Psoas muscle (tissue), 8 donors: ENCODE data around the gene VARS2. TPM values are rescaled to one million over a fixed set of nuclear protein-coding genes. Genes with fewer than 3 reads are reported as not detected.

ENCODE experiments used
- ATAC-seq, 4 donors: fragments of 200-7000 bp; cut with Tn5 transposase; one replicate each; pipeline ENCODE4 v1.9.1; 2020; ENCODE audit warnings: moderate library complexity in 3 of 4, mild to moderate bottlenecking in 2 of 4
- DNase-seq, 2 donors: peaks; one replicate each; pipeline ENCODE4 v3.0.0-alpha.2; 2020
- H3K27ac ChIP-seq: fragments of 200-600 bp; one replicate; pipeline ENCODE4 v1.8.0; 2022
- H3K27me3 ChIP-seq, 3 donors: fragments of 200-600 bp in 1 of 3; one replicate each; pipeline versions ENCODE4 v1.6.1 to v1.8.0; 2013 to 2022; ENCODE audit warnings: low read length in 2 of 3, mild to moderate bottlenecking in 2 of 3, moderate library complexity in 1 of 3; ENCODE audit not compliant: insufficient read depth in 3 of 3
- H3K36me3 ChIP-seq, 2 donors: fragments of 200-600 bp in 1 of 2; one replicate each; pipeline versions ENCODE4 v1.6.1 to v1.8.0; 2013 to 2022; ENCODE audit warnings: low read depth in 1 of 2, mild to moderate bottlenecking in 1 of 2, moderate library complexity in 1 of 2; ENCODE audit not compliant: insufficient read depth in 1 of 2
- H3K4me1 ChIP-seq: fragments of 200-600 bp; one replicate; pipeline ENCODE4 v1.8.0; 2022
- H3K4me3 ChIP-seq: fragments of 200-600 bp; one replicate; pipeline ENCODE4 v1.8.0; 2022; ENCODE audit warnings: mild to moderate bottlenecking
- H3K9me3 ChIP-seq: fragments of 200-600 bp; one replicate; pipeline ENCODE4 v1.8.0; 2022
- WGBS, 3 donors: extraction: QIAGEN DNeasy Blood & Tissue Kit; methylation state at CpG; one replicate each; pipeline versions ENCODE4 v1.1.6 to v1.1.7; 2013; 5-methylcytosine and 5-hydroxymethylcytosine counted together
- intact Hi-C, 2 donors: fragments of 100-400 bp; cut with DNase I; formaldehyde crosslinking; loops; one replicate each; pipeline versions ENCODE4 v1.11.0 to v1.14.2; 2022
- polyA plus RNA-seq, 3 donors: library from polyadenylated mRNA; stranded (reverse); fragments of 200-250 nt; gene quantifications; one replicate each; pipeline ENCODE4 v1.2.3, GENCODE V29; 2013
- total RNA-seq, 4 donors: library from RNA; stranded (reverse); fragmentation: NEBNext Ultra II Directional in 2 of 4; extraction: Animal tissue kit (Norgen Biotek cat#: 25700) in 2 of 4; gene quantifications; one replicate each; pipeline versions ENCODE4 v1.2.1 to v1.2.4, GENCODE V29; 2021 to 2023
- TF ChIP-seq, protein P1 (sequence below): fragments of 200-600 bp; IDR thresholded peaks from one replicate; pipeline ENCODE4 v1.8.0; 2022; ENCODE audit warnings: antibody characterized with exemption
- donor health status: healthy with polysubstance abuse.
- donor health status: DM: no; HTN: no; CAD: no; lungs with moderate emphysema.
- donor health status: Bipolar disorder and iron deficiency.
- donor health status: healthy.
- donor health status: DM: yes; HTN: yes; CAD: no.
- donor health status: DM: no; HTN: no; CAD: no.
- donor health status: DM: no; HTN: no; CAD: no.
- donor health status: DM: yes; HTN: yes; CAD: no.

Gene VARS2
- total and polyA plus RNA-seq, 7 donors = 11.4 to 36.6 (median 25.8) TPM

GRCh38 chr6:30884521-30885480 is 29.2 kb upstream of the VARS2 start:
- peaks cover 41% of the 10 kb centered on the region for H3K4me1 ChIP-seq
- peak; percentile 58 to 88 for DNase-seq
- WGBS, 3 donors = 2 to 4% (median 4%) methylated on average over 25 to 59 of the region's 59 CpGs

GRCh38 chr6:30885481-30885998 is 28.5 kb upstream of the VARS2 start:
- 15 to 27% (median 23%) methylated on average over 7 of the region's 7 CpGs for WGBS, 3 donors
- ATAC-seq = peak; percentile 5 to 22 (median 9)
- Histone ChIP-seq H3K27me3 (no peaks in the 10 kb centered on the region), H3K36me3 (peaks cover 0 to 25% of the 10 kb centered on the region in 2 donors), H3K4me1 (peaks cover 41% of the 10 kb centered on the region), H3K4me3 (peak overlapping the region; percentile 78), H3K9me3 (no peaks in the 10 kb centered on the region), H3K27ac (peak overlapping the region; percentile 93)
- intact Hi-C loops = loop anchor here in 1 of 2 donors (2.0 kb wide), 1 partner anchor 143 kb away; the partner anchor contains the start of gene FLOT1
- DNase-seq = no peak
- TF ChIP-seq, protein P1, sequence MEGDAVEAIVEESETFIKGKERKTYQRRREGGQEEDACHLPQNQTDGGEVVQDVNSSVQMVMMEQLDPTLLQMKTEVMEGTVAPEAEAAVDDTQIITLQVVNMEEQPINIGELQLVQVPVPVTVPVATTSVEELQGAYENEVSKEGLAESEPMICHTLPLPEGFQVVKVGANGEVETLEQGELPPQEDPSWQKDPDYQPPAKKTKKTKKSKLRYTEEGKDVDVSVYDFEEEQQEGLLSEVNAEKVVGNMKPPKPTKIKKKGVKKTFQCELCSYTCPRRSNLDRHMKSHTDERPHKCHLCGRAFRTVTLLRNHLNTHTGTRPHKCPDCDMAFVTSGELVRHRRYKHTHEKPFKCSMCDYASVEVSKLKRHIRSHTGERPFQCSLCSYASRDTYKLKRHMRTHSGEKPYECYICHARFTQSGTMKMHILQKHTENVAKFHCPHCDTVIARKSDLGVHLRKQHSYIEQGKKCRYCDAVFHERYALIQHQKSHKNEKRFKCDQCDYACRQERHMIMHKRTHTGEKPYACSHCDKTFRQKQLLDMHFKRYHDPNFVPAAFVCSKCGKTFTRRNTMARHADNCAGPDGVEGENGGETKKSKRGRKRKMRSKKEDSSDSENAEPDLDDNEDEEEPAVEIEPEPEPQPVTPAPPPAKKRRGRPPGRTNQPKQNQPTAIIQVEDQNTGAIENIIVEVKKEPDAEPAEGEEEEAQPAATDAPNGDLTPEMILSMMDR = no peak

More at GRCh38 chr6:30884521-30885480, 29.2 kb upstream of the VARS2 start:
- Histone ChIP-seq H3K27me3 (no peaks in the 10 kb centered on the region), H3K36me3 (peaks cover 0 to 18% of the 10 kb centered on the region in 2 donors), H3K27ac (peak overlapping the region; percentile 93), H3K4me3 (peak overlapping the region; percentile 78), H3K9me3 (no peaks in the 10 kb centered on the region)
- peak; percentile 61 to 78 (median 70) for ATAC-seq
- intact Hi-C loops = loop anchor here in 1 of 2 donors (2.0 to 5.0 kb wide), 2 partner anchors 142 to 208 kb away; partner anchors contain the start of gene FLOT1
- TF ChIP-seq, protein P1 = no peak

DNA sequence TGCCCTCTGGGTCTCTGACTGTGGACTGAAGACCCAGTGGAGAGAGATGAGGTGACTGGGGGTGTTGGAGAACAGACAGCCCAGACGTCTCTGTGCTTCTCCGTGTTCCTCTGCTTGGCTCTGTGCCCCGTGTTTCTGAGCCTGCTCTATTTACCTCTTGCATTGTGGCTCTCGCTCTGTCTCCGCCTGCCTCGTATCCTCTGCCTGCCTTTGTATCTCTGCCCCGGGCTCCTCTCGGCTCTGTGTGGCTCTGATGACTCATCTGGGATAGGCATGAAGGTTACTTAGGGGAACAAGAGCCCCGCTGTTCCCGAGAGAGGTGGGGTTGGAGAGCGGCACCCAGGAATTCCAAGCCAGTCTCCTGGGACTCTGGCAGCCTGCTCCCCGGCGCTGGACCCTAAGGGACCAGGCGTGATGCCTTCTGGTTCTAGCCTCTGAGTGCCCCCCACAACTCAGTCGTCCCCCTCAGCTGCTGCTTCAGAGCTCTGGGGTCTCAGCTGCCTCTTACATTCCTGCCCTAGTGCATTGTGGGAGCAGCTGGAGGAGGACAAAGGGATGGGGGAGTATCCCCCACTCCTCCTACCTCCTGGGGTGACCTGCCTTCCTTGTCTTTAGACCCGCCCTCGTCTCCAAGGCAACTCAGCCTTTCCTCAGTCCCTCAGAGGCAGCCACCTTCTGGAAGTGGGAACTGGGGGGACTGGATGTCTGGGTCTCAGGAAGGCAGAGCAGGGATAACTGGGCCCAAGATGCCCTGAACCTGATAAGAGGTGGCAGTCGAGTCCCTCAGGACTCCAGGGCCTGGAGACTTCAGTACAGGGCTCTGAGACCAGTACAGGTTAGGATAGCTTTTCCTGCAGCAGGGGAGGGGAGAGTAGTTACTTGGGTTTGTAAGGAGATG is 27.8 kb upstream of the VARS2 start:
- Histone ChIP-seq H3K27me3 (no peaks in the 10 kb centered on the region), H3K9me3 (no peaks in the 10 kb centered on the region), H3K4me1 (peaks cover 41% of the 10 kb centered on the region), H3K27ac (peak overlapping the region; percentile 93), H3K4me3 (peak overlapping the region; percentile 78), H3K36me3 (peaks cover 0 to 32% of the 10 kb centered on the region in 2 donors)
- TF ChIP-seq, protein P1 = no peak
- intact Hi-C loops = loop anchor here in 1 of 2 donors (1.0 to 2.0 kb wide), 2 partner anchors 20 to 143 kb away; partner anchors contain the start of gene FLOT1
- ATAC-seq (peak; percentile 44 to 78 (median 68)), DNase-seq (peak; percentile 67 to 84)
- 18 to 20% (median 18%) methylated on average over 18 of the region's 18 CpGs for WGBS, 3 donors

DNA sequence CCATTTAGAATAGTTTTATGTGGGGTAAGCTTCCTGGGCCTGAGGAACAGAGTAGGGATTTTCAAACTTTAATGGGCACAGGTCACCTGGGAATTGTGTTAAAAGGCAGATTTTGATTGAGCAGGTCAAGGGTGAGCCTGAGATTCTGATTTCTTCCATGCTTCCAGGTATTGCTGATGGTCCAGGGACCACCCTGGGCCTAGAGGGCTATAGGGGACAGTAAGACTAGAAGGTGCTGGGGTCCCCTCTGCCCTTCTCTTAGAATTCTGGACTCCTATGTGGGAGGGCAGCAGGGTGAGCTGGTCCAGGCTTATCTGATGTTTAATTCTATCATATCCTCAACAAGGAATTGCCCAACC is 27.2 kb upstream of the VARS2 start:
- ATAC-seq (no peak), DNase-seq (no peak)
- H3K36me3 ChIP-seq = peaks cover 0 to 36% of the 10 kb centered on the region in 2 donors
- peak overlapping the region; percentile 78 for H3K4me3 ChIP-seq
- peaks cover 41% of the 10 kb centered on the region for H3K4me1 ChIP-seq
- TF ChIP-seq, protein P1 = no peak
- intact Hi-C loops = loop anchor here in 1 of 2 donors (1.0 kb wide), 1 partner anchor 19 kb away; no protein-coding TSS in a partner anchor
- no peaks in the 10 kb centered on the region for H3K27me3 ChIP-seq
- H3K27ac ChIP-seq = peak overlapping the region; percentile 93
- H3K9me3 ChIP-seq = no peaks in the 10 kb centered on the region
